Stimulated activated CD4-positive, alpha-beta T cell treated with anti-CD3 and anti-CD28 coated beads, Interleukin-4, amount 100 ng/mL, for 4 hours (primary cell): Measurements from ENCODE around the gene CACUL1.

Source experiments
- DNase-seq, 2 experiments: peaks; one replicate each; pipeline ENCODE4 v3.0.0-alpha.2; 2020

Gene CACUL1

DNA sequence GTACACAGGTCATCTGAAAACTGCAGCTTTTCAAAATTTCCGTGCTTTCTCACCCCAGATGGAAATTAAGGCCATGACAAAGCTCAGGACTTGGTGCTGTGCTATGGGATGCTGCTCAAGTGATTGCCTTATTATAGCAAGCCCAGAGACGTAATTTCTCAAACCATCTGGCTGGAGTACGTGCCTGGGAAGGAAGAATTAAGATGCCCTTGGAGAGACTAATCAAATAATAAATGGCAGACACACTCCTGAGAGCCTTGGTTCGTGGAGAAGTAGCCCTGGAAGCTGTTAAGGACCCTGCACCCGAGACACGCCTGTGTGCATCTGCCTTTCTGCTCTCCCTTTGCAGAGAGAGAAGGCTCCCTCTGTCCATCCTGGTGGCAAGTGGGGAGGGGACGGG, 121.0 kb downstream of the CACUL1 start:
- DNase-seq, result no peak

DNA sequence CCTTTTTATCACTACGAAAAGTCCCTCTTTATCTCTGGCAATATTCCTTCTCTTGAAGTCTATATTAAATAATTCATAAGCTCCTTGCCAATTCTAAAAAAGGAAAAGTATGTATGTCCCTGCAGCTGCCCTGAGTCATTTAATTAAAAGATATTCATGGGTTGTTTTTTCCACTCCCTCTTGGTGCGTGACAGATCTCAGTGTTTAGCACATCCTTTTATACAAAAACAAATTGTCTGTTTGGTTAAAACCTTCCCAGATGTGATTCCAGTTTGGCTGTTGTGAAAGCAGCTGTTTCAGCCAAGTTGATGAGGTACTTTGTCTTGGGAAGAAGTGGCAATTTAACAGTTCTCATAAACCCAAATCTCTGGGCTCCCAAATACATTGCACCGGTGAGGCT, 125.6 kb downstream of the CACUL1 start:
- no peak for DNase-seq

DNA sequence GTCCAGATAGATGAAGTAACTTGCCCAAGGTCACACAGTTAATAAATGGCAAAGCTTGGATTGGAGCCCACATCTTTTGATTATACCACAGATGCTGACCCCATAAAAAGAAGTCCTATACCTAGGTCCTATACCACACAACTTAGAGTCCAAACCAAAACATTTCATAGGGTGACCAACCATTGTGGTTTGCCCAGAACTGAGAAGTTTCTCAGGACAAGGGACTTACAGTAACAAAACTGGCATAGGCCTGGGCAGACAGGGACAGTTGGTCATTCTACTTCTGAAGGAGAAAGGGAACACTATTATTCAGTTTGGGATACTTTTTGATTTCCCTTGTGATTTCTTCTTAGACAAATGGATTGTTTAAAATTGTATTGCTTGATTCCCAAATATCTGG, 126.4 kb downstream of the CACUL1 start:
- no peak for DNase-seq

DNA sequence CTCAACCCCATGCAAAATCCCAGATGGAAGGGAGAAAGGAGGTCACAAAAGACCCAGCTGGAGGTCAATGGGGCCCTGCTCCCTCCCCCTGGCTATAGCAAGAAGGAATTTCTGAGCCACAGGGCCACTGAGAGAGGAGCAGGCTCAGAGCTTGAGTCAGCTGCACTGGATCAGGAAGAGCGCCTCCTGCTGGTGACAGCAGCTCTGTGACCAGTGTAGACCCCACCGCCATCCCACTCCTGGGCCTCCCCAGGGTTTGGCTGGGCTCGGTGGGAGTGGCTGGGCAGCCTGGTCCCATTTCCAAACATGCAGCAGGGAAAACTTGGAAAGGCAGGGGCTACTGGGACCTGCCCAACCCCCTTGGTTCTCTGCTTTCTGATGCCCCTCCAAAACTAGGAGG, 127.8 kb downstream of the CACUL1 start:
- no peak for DNase-seq
